SK-N-SH (cell line): ENCODE results near the gene CLEC16A. TPM values are rescaled to one million over a fixed set of nuclear protein-coding genes. Genes with fewer than 3 reads are reported as not detected.

Source experiments
- CTCF ChIA-PET: fragments of 300-600, 350-600 bp; formaldehyde crosslinking; extraction: SDS; loops from one replicate; lab custom pipeline; 2021; lab: Yijun Ruan, JAX
- POLR2A ChIA-PET: fragments of 350-600 bp; sonication (Branson Sonifier 250); formaldehyde crosslinking; extraction: SDS; loops from one replicate; lab custom pipeline; 2020; ENCODE audit warnings: antibody characterized with exemption, inconsistent platforms; lab: Yijun Ruan, JAX
- DNase-seq: peaks from one replicate; pipeline ENCODE4 v3.0.0; 2012
- H2AFZ ChIP-seq: fragments of 200-600 bp; sonication (generic); 2 replicates; pipeline ENCODE4 v1.8.1; 2016; ENCODE audit warnings: antibody characterized with exemption, mild to moderate bottlenecking, low read depth
- H3F3A ChIP-seq: fragments of 200-600 bp; sonication (generic); replicated peaks from 2 replicates; pipeline ENCODE3; 2016; ENCODE audit warnings: antibody characterized with exemption, mild to moderate bottlenecking; ENCODE audit not compliant: insufficient read depth
- H3K27ac ChIP-seq, 2 experiments: fragments of 200-500 bp in 1 of 2; fragments of 200-600 bp in 1 of 2; sonication (Bioruptor generic) in 1 of 2; sonication (generic), shearing (Covaris generic) in 1 of 2; 2 replicates each; pipeline versions ENCODE4 v1.5.1 to v1.6.1; 2014 to 2016; ENCODE audit warnings: low read depth in 2 of 2, inconsistent platforms in 1 of 2, low read length in 1 of 2, mild to moderate bottlenecking in 1 of 2, mixed read lengths in 1 of 2
- H3K27me3 ChIP-seq: fragments of 200-600 bp; sonication (generic), shearing (Covaris generic); 2 replicates; pipeline ENCODE4 v1.6.1; 2016; ENCODE audit warnings: mixed run types; ENCODE audit not compliant: insufficient read depth
- H3K36me3 ChIP-seq, 2 experiments: fragments of 200-500 bp in 1 of 2; fragments of 200-600 bp in 1 of 2; sonication (Bioruptor generic) in 1 of 2; sonication (generic) in 1 of 2; replicated peaks in 1 of 2; 2 replicates each; pipeline versions ENCODE3 to v1.5.1; 2014 to 2016; ENCODE audit warnings: low read length in 1 of 2, mild to moderate bottlenecking in 1 of 2; ENCODE audit not compliant: insufficient read depth in 2 of 2, control insufficient read depth in 1 of 2
- H3K4me1 ChIP-seq, 2 experiments: fragments of 200-500 bp in 1 of 2; fragments of 200-600 bp in 1 of 2; sonication (Bioruptor generic) in 1 of 2; sonication (generic), shearing (Covaris generic) in 1 of 2; 2 replicates each; pipeline versions ENCODE4 v1.5.1 to v1.6.1; 2014 to 2016; ENCODE audit warnings: low read depth in 1 of 2, low read length in 1 of 2, mixed run types in 1 of 2; ENCODE audit not compliant: insufficient read depth in 2 of 2, control insufficient read depth in 1 of 2
- H3K4me2 ChIP-seq: fragments of 200-600 bp; sonication (generic), shearing (Covaris generic); 2 replicates; pipeline ENCODE4 v1.6.1; 2017; ENCODE audit warnings: mixed run types
- H3K4me3 ChIP-seq, 2 experiments: fragments of 200-500 bp in 1 of 2; fragments of 200-600 bp in 1 of 2; sonication (Bioruptor generic) in 1 of 2; sonication (generic), shearing (Covaris generic) in 1 of 2; 2 replicates each; pipeline versions ENCODE4 v1.5.1 to v1.8.1; 2014 to 2016; ENCODE audit warnings: low read depth in 2 of 2, inconsistent platforms in 1 of 2, low read length in 1 of 2, mild to moderate bottlenecking in 1 of 2, mixed read lengths in 1 of 2, moderate library complexity in 1 of 2
- H3K79me2 ChIP-seq: fragments of 200-600 bp; sonication (generic); 2 replicates; pipeline ENCODE4 v1.8.1; 2017; ENCODE audit warnings: mild to moderate bottlenecking; ENCODE audit not compliant: insufficient read depth
- H3K9ac ChIP-seq: fragments of 200-600 bp; sonication (generic); 2 replicates; pipeline ENCODE4 v1.6.1; 2017; ENCODE audit warnings: mixed run types
- H3K9me2 ChIP-seq: fragments of 200-600 bp; sonication (generic); 2 replicates; pipeline ENCODE4 v1.6.1; 2017; ENCODE audit warnings: mixed run types
- H3K9me3 ChIP-seq: fragments of 200-600 bp; sonication (generic); 2 replicates; pipeline ENCODE4 v1.6.1; 2017; ENCODE audit warnings: mixed run types, mild to moderate bottlenecking, moderate library complexity
- H4K20me1 ChIP-seq: fragments of 200-600 bp; sonication (generic); 2 replicates; pipeline ENCODE4 v1.6.1; 2017; ENCODE audit warnings: mild to moderate bottlenecking, mixed run types; ENCODE audit not compliant: insufficient read depth
- CHD2 ChIP-seq: fragments of 150-350 bp; IDR thresholded peaks from 2 replicates; pipeline ENCODE4 v1.6.1; 2018; ENCODE audit warnings: low read length; ENCODE audit not compliant: partially characterized antibody
- ELF1 ChIP-seq: IDR thresholded peaks from 2 replicates; pipeline ENCODE4 v1.4.0; 2012
- FOSL2 ChIP-seq: IDR thresholded peaks from 2 replicates; pipeline ENCODE4 v1.4.0; 2012; ENCODE audit warnings: low read depth, mild to moderate bottlenecking, moderate library complexity, borderline replicate concordance
- FOXJ3 ChIP-seq: sonication (generic); formaldehyde crosslinking; IDR thresholded peaks from 2 replicates; pipeline ENCODE4 v1.5.1; 2020; ENCODE audit warnings: mild to moderate bottlenecking, missing genetic modification reagents
- FOXM1 ChIP-seq: IDR thresholded peaks from 2 replicates; pipeline ENCODE4 v1.4.0; 2012; ENCODE audit warnings: low read depth, mild to moderate bottlenecking
- GATA2 ChIP-seq: sonication (generic); formaldehyde crosslinking; IDR thresholded peaks from 2 replicates; pipeline ENCODE4 v1.5.0; 2020; ENCODE audit warnings: mild to moderate bottlenecking, missing genetic modification reagents
- MEF2A ChIP-seq: IDR thresholded peaks from 2 replicates; pipeline ENCODE4 v1.4.0; 2012; ENCODE audit warnings: low read depth, borderline replicate concordance
- MXI1 ChIP-seq: IDR thresholded peaks from 2 replicates; pipeline ENCODE4 v1.6.1; 2012; ENCODE audit warnings: mild to moderate bottlenecking, low read depth, low read length, improper control_type of control experiment
- NFIC ChIP-seq: IDR thresholded peaks from 2 replicates; pipeline ENCODE4 v1.4.0; 2012; ENCODE audit warnings: borderline replicate concordance
- NRF1 ChIP-seq: IDR thresholded peaks from 2 replicates; pipeline ENCODE4 v1.6.1; 2012; ENCODE audit warnings: low read depth, mild to moderate bottlenecking, low read length
- SIN3A ChIP-seq: IDR thresholded peaks from 2 replicates; pipeline ENCODE4 v1.6.1; 2012; ENCODE audit warnings: low read depth, mild to moderate bottlenecking, low read length, moderate library complexity, borderline replicate concordance
- TAF1 ChIP-seq: IDR thresholded peaks from 2 replicates; pipeline ENCODE4 v1.6.1; 2012; ENCODE audit warnings: low read depth, mild to moderate bottlenecking, low read length, moderate library complexity, borderline replicate concordance
- TEAD4 ChIP-seq: IDR thresholded peaks from 2 replicates; pipeline ENCODE4 v1.4.0; 2012; ENCODE audit warnings: mild to moderate bottlenecking, borderline replicate concordance; ENCODE audit not compliant: insufficient read depth
- WGBS: methylation state at CpG from one replicate; pipeline ENCODE4 v1.1.6; 2017; ENCODE audit warnings: low lambda C conversion rate; 5-methylcytosine and 5-hydroxymethylcytosine counted together
- polyA plus RNA-seq, 3 experiments: library from polyadenylated mRNA; depleted of rRNA; stranded (reverse); fragments of >200 nt; gene quantifications; 2 replicates each; pipeline ENCODE4 v1.2.3, GENCODE V29; 2012
- TF ChIP-seq, protein P1 (sequence below): fragments of 200-600 bp; sonication (generic); IDR thresholded peaks from 2 replicates; pipeline ENCODE4 v1.6.1; 2017; ENCODE audit warnings: antibody characterized with exemption, mild to moderate bottlenecking, moderate library complexity
- TF ChIP-seq, protein P2 (sequence below): IDR thresholded peaks from 2 replicates; pipeline ENCODE4; 2012
- TF ChIP-seq, protein P3 (sequence below): IDR thresholded peaks from 2 replicates; pipeline ENCODE4 v1.4.0; 2012; ENCODE audit warnings: low read depth, borderline replicate concordance
- TF ChIP-seq, protein P4 (sequence below): fragments of 150-350 bp; IDR thresholded peaks from 2 replicates; pipeline ENCODE4 v1.6.1; 2016; ENCODE audit warnings: mild to moderate bottlenecking, low read depth, low read length
- TF ChIP-seq, protein P5 (sequence below): IDR thresholded peaks from 2 replicates; pipeline ENCODE4 v1.4.0; 2012; ENCODE audit warnings: low read depth, borderline replicate concordance
- TF ChIP-seq, protein P6 (sequence below): fragments of 150-350 bp; IDR thresholded peaks from 2 replicates; pipeline ENCODE4 v1.6.1; 2017; ENCODE audit warnings: antibody characterized with exemption, low read length, low read depth, borderline replicate concordance
- TF ChIP-seq, protein P7 (sequence below): IDR thresholded peaks from 2 replicates; pipeline ENCODE4 v1.4.0; 2012; ENCODE audit warnings: low read depth

The CLEC16A gene
- polyA plus RNA-seq, 1 of the 3 experiments (the other 2 are of a cell fraction) = 13.7 TPM

DNA sequence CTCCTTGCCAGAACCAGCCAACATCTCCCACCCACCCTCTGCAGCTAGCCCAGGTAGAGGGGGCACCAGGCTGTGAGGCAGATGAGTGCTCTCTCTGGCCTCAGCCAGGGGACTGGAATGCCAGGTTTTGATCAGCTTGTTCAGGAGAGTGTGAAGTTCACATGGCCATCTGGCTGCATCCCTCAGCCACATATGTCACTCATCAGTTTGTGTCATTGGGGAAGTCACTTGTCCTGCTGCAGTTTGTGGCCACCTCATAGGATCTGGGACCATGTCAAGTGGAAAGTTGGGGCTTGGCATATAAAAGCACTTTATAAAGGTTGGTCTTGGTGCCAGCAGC lies 164.1 kb downstream of the CLEC16A start (continued):
- TF ChIP-seq, protein P1, sequence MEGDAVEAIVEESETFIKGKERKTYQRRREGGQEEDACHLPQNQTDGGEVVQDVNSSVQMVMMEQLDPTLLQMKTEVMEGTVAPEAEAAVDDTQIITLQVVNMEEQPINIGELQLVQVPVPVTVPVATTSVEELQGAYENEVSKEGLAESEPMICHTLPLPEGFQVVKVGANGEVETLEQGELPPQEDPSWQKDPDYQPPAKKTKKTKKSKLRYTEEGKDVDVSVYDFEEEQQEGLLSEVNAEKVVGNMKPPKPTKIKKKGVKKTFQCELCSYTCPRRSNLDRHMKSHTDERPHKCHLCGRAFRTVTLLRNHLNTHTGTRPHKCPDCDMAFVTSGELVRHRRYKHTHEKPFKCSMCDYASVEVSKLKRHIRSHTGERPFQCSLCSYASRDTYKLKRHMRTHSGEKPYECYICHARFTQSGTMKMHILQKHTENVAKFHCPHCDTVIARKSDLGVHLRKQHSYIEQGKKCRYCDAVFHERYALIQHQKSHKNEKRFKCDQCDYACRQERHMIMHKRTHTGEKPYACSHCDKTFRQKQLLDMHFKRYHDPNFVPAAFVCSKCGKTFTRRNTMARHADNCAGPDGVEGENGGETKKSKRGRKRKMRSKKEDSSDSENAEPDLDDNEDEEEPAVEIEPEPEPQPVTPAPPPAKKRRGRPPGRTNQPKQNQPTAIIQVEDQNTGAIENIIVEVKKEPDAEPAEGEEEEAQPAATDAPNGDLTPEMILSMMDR = no peak

DNA sequence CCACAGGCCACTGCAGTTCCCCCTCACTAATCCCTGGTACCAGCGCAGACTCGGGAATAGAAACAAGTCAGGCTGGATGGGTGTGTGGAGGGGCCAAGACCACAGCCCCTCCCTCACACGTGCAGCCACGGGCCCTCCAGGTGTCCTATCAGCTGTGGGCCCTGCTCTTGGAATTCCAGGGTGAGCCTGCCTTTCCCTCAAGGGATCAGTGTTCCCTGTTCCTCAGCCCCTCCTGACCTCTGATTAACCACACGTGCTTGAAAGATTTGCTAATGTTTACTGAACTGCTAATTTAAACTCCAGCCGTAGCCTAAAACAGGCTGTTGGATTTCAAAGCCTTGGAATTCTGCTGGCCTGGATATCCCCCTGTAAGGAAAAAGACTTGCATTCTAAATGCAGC lies 165.2 kb downstream of the CLEC16A start:
- Histone ChIP-seq H4K20me1 (no peaks in the 10 kb centered on the region), H2AFZ (no peak overlapping the region), H3K4me1 (peaks cover 15 to 24% of the 10 kb centered on the region in 2 experiments; a peak in 2 of 4 replicates), H3F3A (peaks cover 2% of the 10 kb centered on the region), H3K79me2 (no peaks in the 10 kb centered on the region), H3K9me2 (no peaks in the 10 kb centered on the region), H3K9ac (no peak overlapping the region), H3K27me3 (no peaks in the 10 kb centered on the region), H3K36me3 (no peaks in the 10 kb centered on the region), H3K4me2 (no peak overlapping the region), H3K4me3 (no peak overlapping the region), H3K9me3 (no peaks in the 10 kb centered on the region), H3K27ac (no peak overlapping the region)
- ChIA-PET CTCF (interaction anchor here (3.0 kb wide), 1 partner anchor 146 kb away, joined by 12 read pairs; the partner anchor contains the start of gene SOCS1), POLR2A (no interaction called here)
- 96% methylated on average over 5 of the region's 6 CpGs for WGBS
- no peak for DNase-seq
- TF ChIP-seq FOXJ3 (CRISPR knock-in tag) (no peak), ELF1 (no peak), SIN3A (no peak), MEF2A (no peak), TAF1 (no peak), MXI1 (no peak), FOSL2 (no peak), CHD2 (no peak), TEAD4 (no peak), GATA2 (CRISPR knock-in tag) (no peak), FOXM1 (no peak), NRF1 (no peak), NFIC (no peak)
- TF ChIP-seq, protein P2, sequence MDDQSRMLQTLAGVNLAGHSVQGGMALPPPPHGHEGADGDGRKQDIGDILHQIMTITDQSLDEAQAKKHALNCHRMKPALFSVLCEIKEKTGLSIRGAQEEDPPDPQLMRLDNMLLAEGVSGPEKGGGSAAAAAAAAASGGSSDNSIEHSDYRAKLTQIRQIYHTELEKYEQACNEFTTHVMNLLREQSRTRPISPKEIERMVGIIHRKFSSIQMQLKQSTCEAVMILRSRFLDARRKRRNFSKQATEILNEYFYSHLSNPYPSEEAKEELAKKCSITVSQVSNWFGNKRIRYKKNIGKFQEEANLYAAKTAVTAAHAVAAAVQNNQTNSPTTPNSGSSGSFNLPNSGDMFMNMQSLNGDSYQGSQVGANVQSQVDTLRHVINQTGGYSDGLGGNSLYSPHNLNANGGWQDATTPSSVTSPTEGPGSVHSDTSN = no peak
- TF ChIP-seq, protein P3, sequence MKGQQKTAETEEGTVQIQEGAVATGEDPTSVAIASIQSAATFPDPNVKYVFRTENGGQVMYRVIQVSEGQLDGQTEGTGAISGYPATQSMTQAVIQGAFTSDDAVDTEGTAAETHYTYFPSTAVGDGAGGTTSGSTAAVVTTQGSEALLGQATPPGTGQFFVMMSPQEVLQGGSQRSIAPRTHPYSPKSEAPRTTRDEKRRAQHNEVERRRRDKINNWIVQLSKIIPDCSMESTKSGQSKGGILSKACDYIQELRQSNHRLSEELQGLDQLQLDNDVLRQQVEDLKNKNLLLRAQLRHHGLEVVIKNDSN = no peak
- TF ChIP-seq, protein P4, sequence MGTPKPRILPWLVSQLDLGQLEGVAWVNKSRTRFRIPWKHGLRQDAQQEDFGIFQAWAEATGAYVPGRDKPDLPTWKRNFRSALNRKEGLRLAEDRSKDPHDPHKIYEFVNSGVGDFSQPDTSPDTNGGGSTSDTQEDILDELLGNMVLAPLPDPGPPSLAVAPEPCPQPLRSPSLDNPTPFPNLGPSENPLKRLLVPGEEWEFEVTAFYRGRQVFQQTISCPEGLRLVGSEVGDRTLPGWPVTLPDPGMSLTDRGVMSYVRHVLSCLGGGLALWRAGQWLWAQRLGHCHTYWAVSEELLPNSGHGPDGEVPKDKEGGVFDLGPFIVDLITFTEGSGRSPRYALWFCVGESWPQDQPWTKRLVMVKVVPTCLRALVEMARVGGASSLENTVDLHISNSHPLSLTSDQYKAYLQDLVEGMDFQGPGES = no peak
- TF ChIP-seq, protein P5, sequence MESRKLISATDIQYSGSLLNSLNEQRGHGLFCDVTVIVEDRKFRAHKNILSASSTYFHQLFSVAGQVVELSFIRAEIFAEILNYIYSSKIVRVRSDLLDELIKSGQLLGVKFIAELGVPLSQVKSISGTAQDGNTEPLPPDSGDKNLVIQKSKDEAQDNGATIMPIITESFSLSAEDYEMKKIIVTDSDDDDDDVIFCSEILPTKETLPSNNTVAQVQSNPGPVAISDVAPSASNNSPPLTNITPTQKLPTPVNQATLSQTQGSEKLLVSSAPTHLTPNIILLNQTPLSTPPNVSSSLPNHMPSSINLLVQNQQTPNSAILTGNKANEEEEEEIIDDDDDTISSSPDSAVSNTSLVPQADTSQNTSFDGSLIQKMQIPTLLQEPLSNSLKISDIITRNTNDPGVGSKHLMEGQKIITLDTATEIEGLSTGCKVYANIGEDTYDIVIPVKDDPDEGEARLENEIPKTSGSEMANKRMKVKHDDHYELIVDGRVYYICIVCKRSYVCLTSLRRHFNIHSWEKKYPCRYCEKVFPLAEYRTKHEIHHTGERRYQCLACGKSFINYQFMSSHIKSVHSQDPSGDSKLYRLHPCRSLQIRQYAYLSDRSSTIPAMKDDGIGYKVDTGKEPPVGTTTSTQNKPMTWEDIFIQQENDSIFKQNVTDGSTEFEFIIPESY = no peak
- TF ChIP-seq, protein P6, sequence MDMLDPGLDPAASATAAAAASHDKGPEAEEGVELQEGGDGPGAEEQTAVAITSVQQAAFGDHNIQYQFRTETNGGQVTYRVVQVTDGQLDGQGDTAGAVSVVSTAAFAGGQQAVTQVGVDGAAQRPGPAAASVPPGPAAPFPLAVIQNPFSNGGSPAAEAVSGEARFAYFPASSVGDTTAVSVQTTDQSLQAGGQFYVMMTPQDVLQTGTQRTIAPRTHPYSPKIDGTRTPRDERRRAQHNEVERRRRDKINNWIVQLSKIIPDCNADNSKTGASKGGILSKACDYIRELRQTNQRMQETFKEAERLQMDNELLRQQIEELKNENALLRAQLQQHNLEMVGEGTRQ = no peak
- TF ChIP-seq, protein P7, sequence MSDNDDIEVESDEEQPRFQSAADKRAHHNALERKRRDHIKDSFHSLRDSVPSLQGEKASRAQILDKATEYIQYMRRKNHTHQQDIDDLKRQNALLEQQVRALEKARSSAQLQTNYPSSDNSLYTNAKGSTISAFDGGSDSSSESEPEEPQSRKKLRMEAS = no peak
